Type B pancreatic cell (in vitro differentiated cells): ENCODE data around the gene GNAZ. TPM values are rescaled to one million over a fixed set of nuclear protein-coding genes. Genes with fewer than 3 reads are reported as not detected.
A peak's percentile ranks its signal among the peaks of the same experiment; 100 is the strongest.

Experiments used
- DNase-seq: peaks from one replicate; pipeline ENCODE4 v3.0.0; 2021; ENCODE audit warnings: mixed read lengths; ENCODE audit not compliant: unreplicated experiment; ENCODE audit errors: extremely low spot score
- H3K27ac Mint-ChIP-seq: 2 replicates; pipeline ENCODE4 v1.8.0; 2021; ENCODE audit warnings: mild to moderate bottlenecking, mixed read lengths
- H3K27me3 Mint-ChIP-seq: 2 replicates; pipeline ENCODE4 v1.8.0; 2021; ENCODE audit warnings: mixed read lengths
- H3K36me3 Mint-ChIP-seq: 2 replicates; pipeline ENCODE4 v1.8.0; 2021; ENCODE audit warnings: mixed read lengths
- H3K4me1 Mint-ChIP-seq: one replicate; pipeline ENCODE4 v1.8.0; 2021; ENCODE audit warnings: mixed read lengths; ENCODE audit not compliant: unreplicated experiment
- H3K4me3 Mint-ChIP-seq: 2 replicates; pipeline ENCODE4 v1.8.0; 2021; ENCODE audit warnings: mild to moderate bottlenecking, mixed read lengths
- H3K9me3 Mint-ChIP-seq: 2 replicates; pipeline ENCODE4 v1.8.0; 2021; ENCODE audit warnings: mixed read lengths
- CTCF ChIP-seq: fragments of 200-600 bp; sonication (generic); conservative IDR thresholded peaks from 2 replicates; pipeline ENCODE4 v1.5.0; 2021; ENCODE audit warnings: antibody characterized with exemption, mild to moderate bottlenecking
- total RNA-seq: library from RNA; stranded (reverse); gene quantifications from 2 replicates; pipeline ENCODE4 v1.2.1, GENCODE V29; 2021; ENCODE audit warnings: low replicate concordance

Gene GNAZ
- total RNA-seq, 1 donor from 2014 or later, result 14.4 TPM

GRCh38 chr22:23108249-23109078, 38.1 kb downstream of the GNAZ start:
- TF ChIP-seq CTCF, result no peak
- Mint-ChIP-seq H3K27ac (no peak overlapping the region), H3K36me3 (no peaks in the 10 kb centered on the region), H3K4me1 (peaks cover 4% of the 10 kb centered on the region), H3K4me3 (no peak overlapping the region), H3K9me3 (no peaks in the 10 kb centered on the region), H3K27me3 (no peaks in the 10 kb centered on the region)
- DNase-seq, result no peak

- no peaks in the 10 kb centered on the region for H3K36me3 Mint-ChIP-seq
- H3K4me1 Mint-ChIP-seq, result peaks cover 4% of the 10 kb centered on the region
- no peak overlapping the region for H3K4me3 Mint-ChIP-seq
- no peaks in the 10 kb centered on the region for H3K27me3 Mint-ChIP-seq
- no peaks in the 10 kb centered on the region for H3K9me3 Mint-ChIP-seq
- no peak overlapping the region for H3K27ac Mint-ChIP-seq
- DNase-seq, result no peak
- no peak for TF ChIP-seq CTCF
Measured at GRCh38 chr22:23109079-23109347, 38.7 kb downstream of the GNAZ start.

GRCh38 chr22:23109441-23109978, 39.2 kb downstream of the GNAZ start:
- Mint-ChIP-seq H3K27ac (peak overlapping the region; percentile 23), H3K36me3 (no peaks in the 10 kb centered on the region), H3K9me3 (no peaks in the 10 kb centered on the region), H3K4me1 (peaks cover 4% of the 10 kb centered on the region), H3K27me3 (no peaks in the 10 kb centered on the region), H3K4me3 (no peak overlapping the region)
- no peak for DNase-seq
- TF ChIP-seq CTCF, result no peak

GRCh38 chr22:23110190-23110921, 40.0 kb downstream of the GNAZ start:
- Mint-ChIP-seq H3K4me1 (peaks cover 4% of the 10 kb centered on the region), H3K4me3 (no peak overlapping the region), H3K27me3 (no peaks in the 10 kb centered on the region), H3K9me3 (no peaks in the 10 kb centered on the region), H3K27ac (no peak overlapping the region), H3K36me3 (no peaks in the 10 kb centered on the region)
- DNase-seq, result no peak
- TF ChIP-seq CTCF, result no peak

- Mint-ChIP-seq H3K4me1 (peaks cover 4% of the 10 kb centered on the region), H3K9me3 (no peaks in the 10 kb centered on the region), H3K4me3 (no peak overlapping the region), H3K27ac (no peak overlapping the region), H3K36me3 (no peaks in the 10 kb centered on the region), H3K27me3 (no peaks in the 10 kb centered on the region)
- TF ChIP-seq CTCF, result no peak
- DNase-seq, result no peak
Measured at GRCh38 chr22:23110922-23111527, 40.7 kb downstream of the GNAZ start.
